H9 (cell line): ENCODE data around the gene ADCY1. TPM values are rescaled to one million over a fixed set of nuclear protein-coding genes. Genes with fewer than 3 reads are reported as not detected.

Source experiments
- DNase-seq: peaks from one replicate; pipeline ENCODE4 v3.0.0-alpha.2; 2017
- H2AFZ ChIP-seq: one replicate; pipeline ENCODE4 v1.6.1; 2013; ENCODE audit warnings: mild to moderate bottlenecking, low read length, control low read depth, moderate library complexity
- H2AK5ac ChIP-seq: 2 replicates; pipeline ENCODE4 v1.6.1; 2013; ENCODE audit warnings: low read length, control low read depth, mixed read lengths; ENCODE audit not compliant: insufficient read length
- H2BK120ac ChIP-seq: one replicate; pipeline ENCODE4 v1.6.1; 2013; ENCODE audit warnings: low read depth, mild to moderate bottlenecking, low read length, control low read depth, inconsistent platforms; ENCODE audit not compliant: poor library complexity, severe bottlenecking
- H2BK12ac ChIP-seq: 2 replicates; pipeline ENCODE4 v1.6.1; 2013; ENCODE audit warnings: low read length, control low read depth, mixed read lengths, low read depth; ENCODE audit not compliant: insufficient read length
- H2BK15ac ChIP-seq: 2 replicates; pipeline ENCODE4 v1.6.1; 2013; ENCODE audit warnings: low read depth, low read length, control low read depth
- H2BK20ac ChIP-seq: one replicate; pipeline ENCODE4 v1.6.1; 2013; ENCODE audit warnings: low read depth, mild to moderate bottlenecking, low read length, control low read depth, inconsistent platforms; ENCODE audit not compliant: poor library complexity, severe bottlenecking
- H2BK5ac ChIP-seq: 2 replicates; pipeline ENCODE4 v1.6.1; 2013; ENCODE audit warnings: low read length, control low read depth, mixed read lengths; ENCODE audit not compliant: insufficient read length
- H3K14ac ChIP-seq: 2 replicates; pipeline ENCODE4 v1.6.1; 2013; ENCODE audit warnings: low read length, control low read depth; ENCODE audit not compliant: insufficient read depth
- H3K18ac ChIP-seq: 2 replicates; pipeline ENCODE4 v1.6.1; 2013; ENCODE audit warnings: low read depth, mild to moderate bottlenecking, mixed read lengths, low read length, control low read depth; ENCODE audit not compliant: insufficient read length
- H3K23ac ChIP-seq: 2 replicates; pipeline ENCODE4 v1.6.1; 2013; ENCODE audit warnings: low read length, control low read depth, mixed read lengths, low read depth; ENCODE audit not compliant: insufficient read length
- H3K23me2 ChIP-seq: 2 replicates; pipeline ENCODE4 v1.6.1; 2013; ENCODE audit warnings: low read depth, mild to moderate bottlenecking, mixed read lengths, low read length, control low read depth; ENCODE audit not compliant: insufficient read length, poor library complexity, severe bottlenecking
- H3K27ac ChIP-seq: 2 replicates; pipeline ENCODE4 v1.5.1; 2013; ENCODE audit warnings: low read length, control low read depth, mixed read lengths, low read depth; ENCODE audit not compliant: insufficient read length
- H3K27me3 ChIP-seq: 2 replicates; pipeline ENCODE4 v1.6.1; 2013; ENCODE audit warnings: low read length, control low read depth, inconsistent platforms; ENCODE audit not compliant: insufficient read depth
- H3K4ac ChIP-seq: 2 replicates; pipeline ENCODE4 v1.6.1; 2013; ENCODE audit warnings: low read depth, mild to moderate bottlenecking, control low read depth, inconsistent platforms, low read length, moderate library complexity
- H3K4me1 ChIP-seq: 2 replicates; pipeline ENCODE4 v1.6.1; 2013; ENCODE audit warnings: low read length, control low read depth, inconsistent platforms; ENCODE audit not compliant: insufficient read depth
- H3K4me2 ChIP-seq: 2 replicates; pipeline ENCODE4 v1.6.1; 2013; ENCODE audit warnings: low read length, control low read depth, mixed read lengths; ENCODE audit not compliant: insufficient read length, insufficient read depth
- H3K56ac ChIP-seq: 2 replicates; pipeline ENCODE4 v1.6.1; 2013; ENCODE audit warnings: low read depth, mild to moderate bottlenecking, mixed read lengths, low read length, control low read depth; ENCODE audit not compliant: insufficient read length
- H3K79me1 ChIP-seq: 2 replicates; pipeline ENCODE4 v1.6.1; 2013; ENCODE audit warnings: low read depth, mild to moderate bottlenecking, moderate library complexity, low read length, control low read depth, inconsistent platforms; ENCODE audit not compliant: insufficient read depth, poor library complexity, severe bottlenecking
- H3K79me2 ChIP-seq: 2 replicates; pipeline ENCODE4 v1.6.1; 2013; ENCODE audit warnings: low read length, control low read depth, inconsistent platforms; ENCODE audit not compliant: insufficient read depth
- H3K9ac ChIP-seq: 2 replicates; pipeline ENCODE4 v1.6.1; 2013; ENCODE audit warnings: low read length, control low read depth, mixed read lengths; ENCODE audit not compliant: insufficient read length; ENCODE audit errors: extremely low read depth
- H3K9me3 ChIP-seq: one replicate; pipeline ENCODE4 v1.6.1; 2013; ENCODE audit warnings: low read depth, low read length, inconsistent platforms; ENCODE audit not compliant: control insufficient read depth
- H3T11ph ChIP-seq: one replicate; pipeline ENCODE4 v1.6.1; 2013; ENCODE audit warnings: mild to moderate bottlenecking, low read length, control low read depth, inconsistent platforms
- H4K20me1 ChIP-seq: one replicate; pipeline ENCODE4 v1.6.1; 2013; ENCODE audit not compliant: control insufficient read depth, insufficient read length, insufficient read depth
- H4K5ac ChIP-seq: 2 replicates; pipeline ENCODE4 v1.6.1; 2013; ENCODE audit warnings: low read depth, mild to moderate bottlenecking, mixed read lengths, low read length, control low read depth; ENCODE audit not compliant: insufficient read length
- H4K8ac ChIP-seq: replicated peaks from 2 replicates; pipeline ENCODE4 v1.6.1; 2013; ENCODE audit warnings: low read length, control low read depth, mixed read lengths, low read depth; ENCODE audit not compliant: insufficient read length
- H4K91ac ChIP-seq: 2 replicates; pipeline ENCODE4 v1.6.1; 2013; ENCODE audit warnings: low read depth, mild to moderate bottlenecking, moderate library complexity, mixed read lengths, low read length, control low read depth; ENCODE audit not compliant: insufficient read length
- H3K27ac Mint-ChIP-seq, 3 experiments: 2 replicates in 2 of 3; 3 replicates in 1 of 3; pipeline ENCODE4 v1.8.0; 2020 to 2021; ENCODE audit warnings: mixed read lengths in 3 of 3, mild to moderate bottlenecking in 1 of 3, moderate library complexity in 1 of 3
- H3K27me3 Mint-ChIP-seq: 2 replicates; pipeline ENCODE4 v1.8.0; 2021; ENCODE audit warnings: low read depth, mild to moderate bottlenecking, moderate library complexity, mixed read lengths
- H3K36me3 Mint-ChIP-seq, 3 experiments: 2 replicates in 2 of 3; 3 replicates in 1 of 3; pipeline ENCODE4 v1.8.0; 2020 to 2021; ENCODE audit warnings: low read depth in 3 of 3, mixed read lengths in 3 of 3; ENCODE audit not compliant: insufficient read depth in 1 of 3
- H3K4me1 Mint-ChIP-seq, 2 experiments: 2 replicates each; pipeline ENCODE4 v1.8.0; 2020; ENCODE audit warnings: mixed read lengths in 2 of 2
- H3K4me3 Mint-ChIP-seq, 2 experiments: 2 replicates in 1 of 2; 3 replicates in 1 of 2; pipeline ENCODE4 v1.8.0; 2020 to 2021; ENCODE audit warnings: mild to moderate bottlenecking in 2 of 2, mixed read lengths in 2 of 2, moderate library complexity in 1 of 2
- H3K9me3 Mint-ChIP-seq, 2 experiments: 2 replicates in 1 of 2; 3 replicates in 1 of 2; pipeline ENCODE4 v1.8.0; 2020; ENCODE audit warnings: mild to moderate bottlenecking in 2 of 2, mixed read lengths in 2 of 2, moderate library complexity in 1 of 2
- CTCF ChIP-seq: fragments of 200-600 bp; sonication (generic); conservative IDR thresholded peaks from 3 replicates; pipeline ENCODE4 v1.8.0; 2021; ENCODE audit warnings: antibody characterized with exemption, mild to moderate bottlenecking
- WGBS: extraction: QIAGEN DNeasy Blood & Tissue Kit; methylation state at CpG from one replicate; pipeline ENCODE4 v1.1.7; 2013; ENCODE audit warnings: missing lambda C conversion rate, low lambda C conversion rate, mixed read lengths; ENCODE audit not compliant: insufficient read length; ENCODE audit errors: extremely low coverage; 5-methylcytosine and 5-hydroxymethylcytosine counted together
- total RNA-seq: library from RNA; stranded (reverse); gene quantifications from 2 replicates; pipeline ENCODE4 v1.2.1, GENCODE V29; 2021

Gene ADCY1
- total RNA-seq, 1 experiment from 2014 or later = 21.6 TPM

DNA sequence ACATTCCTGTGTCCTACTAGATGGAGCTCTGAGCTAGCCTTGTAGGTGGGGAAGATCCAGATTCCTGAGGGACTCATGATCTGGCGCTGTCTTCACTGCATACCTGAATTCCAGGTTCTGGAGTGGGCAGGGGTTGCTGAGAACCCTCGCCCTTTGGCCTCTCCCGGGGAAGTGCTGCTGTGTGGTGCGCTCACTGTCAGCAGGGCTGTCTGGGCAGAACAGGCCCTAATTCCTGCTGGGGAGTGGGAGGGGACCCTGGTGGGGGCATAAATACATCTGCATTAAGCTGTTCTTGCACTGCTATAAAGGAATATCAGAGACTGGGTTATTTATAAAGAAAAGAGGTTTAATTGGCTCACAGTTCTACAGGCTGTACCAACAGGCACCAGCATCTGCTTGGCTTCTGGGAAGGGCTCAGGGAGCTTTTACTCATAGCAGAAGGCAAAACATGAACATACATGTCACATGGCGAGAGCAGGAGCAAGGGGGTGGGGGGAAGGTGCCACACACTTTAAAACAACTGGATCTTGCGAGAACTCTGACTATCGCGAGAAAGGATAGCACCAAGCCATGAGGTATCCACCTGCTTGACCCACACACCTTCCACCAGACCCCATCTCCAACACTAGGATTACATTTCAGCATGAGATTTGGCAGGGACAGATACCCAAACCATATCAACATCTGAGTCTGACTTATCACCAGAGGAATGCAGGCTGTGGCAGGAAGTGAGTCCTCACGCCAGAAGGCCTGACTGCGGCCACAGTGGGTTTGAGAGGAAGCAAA is 115.0 kb downstream of the ADCY1 start:
- H3K14ac ChIP-seq = no peak overlapping the region; the same call in 1 of the 2 replicates
- H2BK12ac ChIP-seq = no peak overlapping the region
- WGBS = no CpG with 5 or more reads among the region's 10 CpGs
- H3K23me2 ChIP-seq = no peaks in the 10 kb centered on the region
- peaks cover 0 to 5% of the 10 kb centered on the region in 2 experiments; a peak in 1 of 4 replicates for H3K4me1 Mint-ChIP-seq
- H3K27ac ChIP-seq = no peak overlapping the region
- H3K4me3 Mint-ChIP-seq = no peak overlapping the region
- no peak overlapping the region for H3K23ac ChIP-seq
- H3K56ac ChIP-seq = no peak overlapping the region
- TF ChIP-seq CTCF = no peak
- no peaks in the 10 kb centered on the region for H3K4me1 ChIP-seq
- no peaks in the 10 kb centered on the region for H3K9me3 Mint-ChIP-seq
- H3K18ac ChIP-seq = no peak overlapping the region
- no peak overlapping the region for H2AFZ ChIP-seq
- H3K79me1 ChIP-seq = no peaks in the 10 kb centered on the region
- no peak overlapping the region for H2BK20ac ChIP-seq
- H3K9me3 ChIP-seq = no peaks in the 10 kb centered on the region
- peak; percentile 19 for DNase-seq
- no peak overlapping the region for H3K9ac ChIP-seq
- H2AK5ac ChIP-seq = no peak overlapping the region
- no peak overlapping the region for H4K5ac ChIP-seq
- peaks cover 4% of the 10 kb centered on the region for H4K20me1 ChIP-seq
- H3T11ph ChIP-seq = no peak overlapping the region
- no peak overlapping the region for H2BK15ac ChIP-seq
- H3K27ac Mint-ChIP-seq = peak overlapping the region in 2 of 3 experiments; percentile 49 to 71; a peak in 3 of 7 replicates
- no peak overlapping the region for H2BK5ac ChIP-seq
- H4K8ac ChIP-seq = no peak overlapping the region
- no peak overlapping the region for H3K4ac ChIP-seq
- no peak overlapping the region for H3K4me2 ChIP-seq
- H4K91ac ChIP-seq = no peak overlapping the region
- H3K36me3 Mint-ChIP-seq = peaks cover 6 to 15% (median 10%) of the 10 kb centered on the region in 3 experiments
- no peak overlapping the region for H2BK120ac ChIP-seq
- no peaks in the 10 kb centered on the region for H3K79me2 ChIP-seq
- no peaks in the 10 kb centered on the region for H3K27me3 Mint-ChIP-seq
- no peaks in the 10 kb centered on the region for H3K27me3 ChIP-seq
